Measurements from ENCODE around the gene HSPB1. TPM values are rescaled to one million over a fixed set of nuclear protein-coding genes. Genes with fewer than 3 reads are reported as not detected.
A peak's percentile ranks its signal among the peaks of the same experiment; 100 is the strongest.

The HSPB1 gene
- total and polyA plus RNA-seq, 2 of the 13 experiments (the other 11 are each of a cell fraction or from before 2014, with no cell fraction given) = 21.0 to 38.6 TPM

GRCh38 chr7:76300166-76300731 is 2.2 kb upstream of the HSPB1 start:
- DNase-seq (ENCODE audit: low spot score) (peak; percentile 76), FAIRE-seq (no peak), ATAC-seq (no peak)
- ChIA-PET POLR2A (no interaction called here), CTCF (ENCODE audit: low intra/inter-chr PET ratio, low total read pairs) (no interaction called here)
- intact Hi-C loops (cut with micrococcal nuclease; ENCODE audit: unreplicated experiment) (no loop called here), in situ Hi-C loops (cut with HindIII; ENCODE audit: extremely low pct_ligation_motif_present, low pct_unique_long_range_greater_than_20kb) (no loop called here)
- H3K36me3 ChIP-seq (replicated peaks in 1 of 2; ENCODE audit: control insufficient read depth in 1 of 2, insufficient read depth in 2 of 2, low read length in 2 of 2) = no peaks in the 10 kb centered on the region
- no peak overlapping the region for H3K9ac ChIP-seq (ENCODE audit: insufficient read depth, low read depth, low read length)
- WGBS (ENCODE audit: low lambda C conversion rate) = 16% methylated on average over 7 of the region's 7 CpGs
- H3K79me2 ChIP-seq (ENCODE audit: insufficient read depth, low read length) = no peaks in the 10 kb centered on the region
- no peak overlapping the region for H3K4me3 ChIP-seq (replicated peaks in 1 of 3; ENCODE audit: insufficient read depth in 1 of 3, low read depth in 2 of 3, low read length in 3 of 3)
- H3K27me3 ChIP-seq (ENCODE audit: control insufficient read depth in 1 of 2, insufficient read depth in 2 of 2, low read length in 2 of 2) = no peaks in the 10 kb centered on the region
- no peaks in the 10 kb centered on the region for H4K20me1 ChIP-seq (ENCODE audit: insufficient read depth, low read length)
- H3K27ac ChIP-seq (ENCODE audit: extremely low read length, insufficient read depth, low read length) = no peak overlapping the region
- BruUV-seq (replicated peaks) = no TSS peak
- H3K4me2 ChIP-seq (ENCODE audit: low read depth, low read length) = no peak overlapping the region
- H3K4me1 ChIP-seq (ENCODE audit: insufficient read depth, low read length) = peaks cover 64% of the 10 kb centered on the region
- no peaks in the 10 kb centered on the region for H3K9me3 ChIP-seq (ENCODE audit: low read length)
- TF ChIP-seq ATF7 (IDR thresholded peaks at IDR 0.05) (0 out of 2 replicates have a peak, but pooled peaks have one; percentile 18), ATF7 (CRISPR knock-in tag; IDR thresholded peaks at IDR 0.05) (no peak), ARNT (IDR thresholded peaks at IDR 0.05) (no peak), ESRRA (CRISPR knock-in tag; IDR thresholded peaks at IDR 0.05; ENCODE audit: low read depth) (no peak), ZNF329 (CRISPR knock-in tag; IDR thresholded peaks at IDR 0.05; ENCODE audit: low read depth) (no peak), SP5 (CRISPR knock-in tag; IDR thresholded peaks at IDR 0.05; ENCODE audit: borderline replicate concordance, low read depth) (no peak), BHLHE40 (IDR thresholded peaks at IDR 0.05; ENCODE audit: low read length) (no peak), FOSL2 (CRISPR knock-in tag; IDR thresholded peaks at IDR 0.05) (peak; percentile 71), CEBPB (IDR thresholded peaks at IDR 0.05; ENCODE audit: borderline replicate concordance, low read depth, low read length) (peak; percentile 72; the same call in 1 of the 2 replicates), KLF11 (CRISPR knock-in tag; IDR thresholded peaks at IDR 0.05) (no peak), ARID3A (IDR thresholded peaks at IDR 0.05; ENCODE audit: low read depth, low read length) (0 out of 2 replicates have a peak, but pooled peaks have one; percentile 35)
- no peak overlapping the region for H2AFZ ChIP-seq (ENCODE audit: low read length)

All from HepG2 (cell line).